PC-3 (cell line): Measurements from ENCODE around the gene SGSH. TPM values are rescaled to one million over a fixed set of nuclear protein-coding genes. Genes with fewer than 3 reads are reported as not detected.

Source experiments
- ATAC-seq: fragments of 200-7000 bp; cut with Tn5 transposase; 2 replicates; pipeline ENCODE4 v1.9.1; 2020; ENCODE audit warnings: mild to moderate bottlenecking, moderate library complexity
- BruUV-seq: library from RNA; stranded (reverse); fragments of 400-500 nt; replicated peaks from 2 replicates; lab custom pipeline; 2021; lab: Mats Ljungman, UMichigan
- CTCF ChIA-PET: fragments of 300-600 bp; sonication (Branson Sonifier 250); formaldehyde crosslinking; loops from one replicate; lab custom pipeline; 2022; ENCODE audit warnings: antibody characterized with exemption; lab: Charles Lee
- POLR2A ChIA-PET: fragments of 300-600 bp; sonication (Branson Sonifier 250); formaldehyde crosslinking; loops from one replicate; lab custom pipeline; 2022; ENCODE audit warnings: antibody characterized with exemption; ENCODE audit not compliant: unreplicated experiment; lab: Charles Lee
- DNase-seq: peaks from one replicate; pipeline ENCODE4 v3.0.0-alpha.2; 2015
- H2AFZ ChIP-seq: fragments of 300-600 bp; sonication (generic); 2 replicates; pipeline ENCODE4 v1.6.0; 2016; ENCODE audit warnings: antibody characterized with exemption, low read length
- H3F3A ChIP-seq: fragments of 300-600 bp; sonication (generic); one replicate; pipeline ENCODE4 v1.6.0; 2017; ENCODE audit warnings: antibody characterized with exemption, low read length, control low read depth, mild to moderate bottlenecking; ENCODE audit not compliant: unreplicated experiment
- H3K27ac ChIP-seq: fragments of 300-600 bp; sonication (generic); 2 replicates; pipeline ENCODE4 v1.5.1; 2016; ENCODE audit warnings: mild to moderate bottlenecking, low read length
- H3K27me3 ChIP-seq: fragments of 300-600 bp; sonication (generic); 2 replicates; pipeline ENCODE4 v1.6.1; 2016; ENCODE audit warnings: low read length, mixed read lengths
- H3K36me3 ChIP-seq: fragments of 300-600 bp; sonication (generic); 2 replicates; pipeline ENCODE4 v1.6.1; 2016; ENCODE audit warnings: low read depth, mixed run types, low read length, mixed read lengths
- H3K4me1 ChIP-seq: fragments of 300-600 bp; sonication (generic); 2 replicates; pipeline ENCODE4 v1.5.1; 2016; ENCODE audit warnings: low read length; ENCODE audit not compliant: insufficient read depth
- H3K4me2 ChIP-seq: fragments of 300-600 bp; sonication (generic); 2 replicates; pipeline ENCODE4 v1.6.0; 2016; ENCODE audit warnings: low read length
- H3K4me3 ChIP-seq: fragments of 300-600 bp; sonication (generic); 2 replicates; pipeline ENCODE4 v1.5.1; 2016; ENCODE audit warnings: mild to moderate bottlenecking, low read length, mixed read lengths
- H3K79me2 ChIP-seq: fragments of 300-600 bp; sonication (generic); 2 replicates; pipeline ENCODE4 v1.6.1; 2017; ENCODE audit warnings: low read length, mixed read lengths
- H3K9ac ChIP-seq: fragments of 300-600 bp; sonication (generic); 2 replicates; pipeline ENCODE4 v1.6.0; 2016; ENCODE audit warnings: mild to moderate bottlenecking, low read length
- H3K9me2 ChIP-seq: fragments of 300-600 bp; sonication (generic); replicated peaks from 2 replicates; pipeline ENCODE4 v1.6.1; 2016; ENCODE audit warnings: mixed run types, low read length, mixed read lengths
- H3K9me3 ChIP-seq: fragments of 300-600 bp; sonication (generic); 2 replicates; pipeline ENCODE4 v1.6.1; 2016; ENCODE audit warnings: low read length, mixed read lengths
- H4K20me1 ChIP-seq: fragments of 300-600 bp; sonication (generic); 2 replicates; pipeline ENCODE4 v1.6.1; 2016; ENCODE audit warnings: low read length, mixed read lengths
- EZH2 ChIP-seq: fragments of 300-600 bp; sonication (generic); IDR thresholded peaks from one replicate; pipeline ENCODE4 v1.6.1; 2017; ENCODE audit warnings: antibody characterized with exemption, mild to moderate bottlenecking, low read length; ENCODE audit not compliant: unreplicated experiment
- EZH2phosphoT487 ChIP-seq: fragments of 300-600 bp; sonication (generic); IDR thresholded peaks from 2 replicates; pipeline ENCODE4 v1.6.1; 2018; ENCODE audit warnings: mild to moderate bottlenecking, antibody characterized with exemption, low read length, borderline replicate concordance
- intact Hi-C: fragments of 100-400 bp; cut with micrococcal nuclease; formaldehyde crosslinking; loops from 2 replicates; pipeline ENCODE4 v1.9.0; 2023
- total RNA-seq: library from RNA; depleted of rRNA; stranded (reverse); fragments of >200 nt; gene quantifications from 2 replicates; pipeline ENCODE4 v1.2.3, GENCODE V29; 2014
- TF ChIP-seq, protein P1 (sequence below): fragments of 300-600 bp; sonication (generic); conservative IDR thresholded peaks from 2 replicates; pipeline ENCODE4 v1.5.1; 2017; ENCODE audit warnings: antibody characterized with exemption, low read depth, mild to moderate bottlenecking, low read length

The SGSH gene
- total RNA-seq, 1 experiment from 2014 or later, result 16.6 TPM

DNA sequence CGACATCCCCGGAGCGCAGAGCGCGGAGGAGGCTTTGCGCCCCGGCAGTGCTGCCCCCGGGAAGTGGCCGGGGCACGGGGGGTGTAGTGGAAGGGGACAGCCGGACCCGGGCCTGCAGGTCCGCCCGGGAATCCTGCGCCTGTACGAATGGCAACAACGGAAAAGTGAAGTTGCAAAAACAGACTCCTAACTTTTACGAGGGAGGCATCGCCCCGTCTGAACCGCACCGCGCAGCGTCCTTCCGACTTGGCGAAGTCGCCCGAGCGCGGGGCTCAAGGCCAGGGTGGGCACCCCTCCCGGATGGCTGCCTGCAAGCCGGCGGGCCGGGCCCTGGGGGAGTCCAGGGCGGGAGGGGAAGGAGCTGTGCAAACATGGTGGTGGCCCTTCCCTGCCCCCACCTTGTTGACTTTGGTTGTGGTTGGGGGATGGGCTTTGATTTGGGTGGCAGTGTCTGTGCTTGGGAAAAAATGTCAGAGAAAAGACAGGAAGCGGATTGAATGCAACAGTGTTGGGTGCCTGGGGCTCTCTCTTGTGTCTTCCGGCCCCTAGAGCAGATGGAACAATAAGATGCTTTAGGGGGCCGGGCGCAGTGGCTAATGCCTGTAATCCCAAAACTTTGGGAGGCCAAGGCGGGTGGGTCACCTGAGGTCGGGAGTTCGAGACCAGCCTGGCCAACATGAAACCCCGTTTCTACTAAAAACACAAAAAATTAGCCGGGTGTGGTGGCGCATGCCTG lies 41.2 kb upstream of the SGSH start:
- H3K4me2 ChIP-seq, result peak overlapping the region; percentile 100
- peaks cover 4% of the 10 kb centered on the region for H3F3A ChIP-seq
- CTCF ChIA-PET, result interaction anchor here (0.6 kb wide), 1 partner anchor 160 kb away, joined by 3 read pairs; the partner anchor contains the start of gene GAA
- POLR2A ChIA-PET, result no interaction called here
- no peak for TF ChIP-seq EZH2
- peak overlapping the region; percentile 89 for H3K4me3 ChIP-seq
- DNase-seq (peak; percentile 81), ATAC-seq (peak; percentile 42)
- peaks cover 26% of the 10 kb centered on the region for H3K79me2 ChIP-seq
- H3K9ac ChIP-seq, result peak overlapping the region; percentile 100
- peaks cover 25% of the 10 kb centered on the region for H3K4me1 ChIP-seq
- peak overlapping the region; percentile 96 for H3K27ac ChIP-seq
- H3K27me3 ChIP-seq, result no peaks in the 10 kb centered on the region
- H3K36me3 ChIP-seq, result peaks cover 7% of the 10 kb centered on the region; the same call in 1 of the 2 replicates
- H2AFZ ChIP-seq, result peak overlapping the region; percentile 79
- no peaks in the 10 kb centered on the region for H3K9me3 ChIP-seq
- TSS peak; percentile 52 for BruUV-seq
- H3K9me2 ChIP-seq, result no peaks in the 10 kb centered on the region
- intact Hi-C loops, result no loop called here
- H4K20me1 ChIP-seq, result no peaks in the 10 kb centered on the region

DNA sequence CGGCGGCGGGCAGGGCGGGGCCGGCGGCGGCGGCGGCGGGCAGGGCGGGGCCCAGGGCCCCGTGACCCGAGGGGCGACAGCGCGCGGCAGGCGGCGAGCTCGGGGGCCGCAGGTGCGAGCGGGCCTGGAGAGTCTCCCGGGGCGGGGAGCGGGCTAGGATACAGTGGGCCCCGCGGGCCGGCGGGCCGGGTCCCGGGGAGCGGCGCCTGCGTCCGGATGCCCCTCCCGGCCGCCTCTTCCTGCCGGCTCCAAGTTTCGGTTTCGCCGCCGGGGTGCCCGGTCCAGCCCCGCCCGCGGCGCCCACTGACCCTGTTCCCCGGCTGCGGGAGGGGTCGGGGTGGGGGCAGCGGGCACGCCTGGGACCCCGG lies 40.6 kb upstream of the SGSH start, which contains the start of gene RNF213:
TSS of gene RNF213 (plus strand) at position 62 of the 368 bp plus-strand sequence. CDS start 2,830 bp downstream, outside the sequence.
- no peaks in the 10 kb centered on the region for H3K9me3 ChIP-seq
- H3K27ac ChIP-seq, result peak within 1 kb of the TSS; percentile 96
- 0 out of 2 replicates have a peak, but pooled peaks cover 5% of the 10 kb centered on the region for H3K36me3 ChIP-seq
- H3K79me2 ChIP-seq, result peaks cover 26% of the 10 kb centered on the region
- H4K20me1 ChIP-seq, result no peaks in the 10 kb centered on the region
- H3K9ac ChIP-seq, result peak within 1 kb of the TSS; percentile 100
- H3F3A ChIP-seq, result peaks cover 4% of the 10 kb centered on the region
- DNase-seq, result peak; percentile 39
- peak within 1 kb of the TSS; percentile 89 for H3K4me3 ChIP-seq
- TF ChIP-seq, protein P1, sequence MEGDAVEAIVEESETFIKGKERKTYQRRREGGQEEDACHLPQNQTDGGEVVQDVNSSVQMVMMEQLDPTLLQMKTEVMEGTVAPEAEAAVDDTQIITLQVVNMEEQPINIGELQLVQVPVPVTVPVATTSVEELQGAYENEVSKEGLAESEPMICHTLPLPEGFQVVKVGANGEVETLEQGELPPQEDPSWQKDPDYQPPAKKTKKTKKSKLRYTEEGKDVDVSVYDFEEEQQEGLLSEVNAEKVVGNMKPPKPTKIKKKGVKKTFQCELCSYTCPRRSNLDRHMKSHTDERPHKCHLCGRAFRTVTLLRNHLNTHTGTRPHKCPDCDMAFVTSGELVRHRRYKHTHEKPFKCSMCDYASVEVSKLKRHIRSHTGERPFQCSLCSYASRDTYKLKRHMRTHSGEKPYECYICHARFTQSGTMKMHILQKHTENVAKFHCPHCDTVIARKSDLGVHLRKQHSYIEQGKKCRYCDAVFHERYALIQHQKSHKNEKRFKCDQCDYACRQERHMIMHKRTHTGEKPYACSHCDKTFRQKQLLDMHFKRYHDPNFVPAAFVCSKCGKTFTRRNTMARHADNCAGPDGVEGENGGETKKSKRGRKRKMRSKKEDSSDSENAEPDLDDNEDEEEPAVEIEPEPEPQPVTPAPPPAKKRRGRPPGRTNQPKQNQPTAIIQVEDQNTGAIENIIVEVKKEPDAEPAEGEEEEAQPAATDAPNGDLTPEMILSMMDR, result no peak
- TF ChIP-seq EZH2, result no peak
- no peak for TF ChIP-seq EZH2phosphoT487
- peak within 1 kb of the TSS; percentile 100 for H3K4me2 ChIP-seq
- ChIA-PET CTCF (interaction anchor here (0.6 kb wide), 1 partner anchor 159 kb away, joined by 3 read pairs; the partner anchor contains the start of gene GAA), POLR2A (no interaction called here)
- ATAC-seq, result peak; percentile 39
- no peaks in the 10 kb centered on the region for H3K27me3 ChIP-seq
- intact Hi-C loops, result no loop called here
- peaks cover 25% of the 10 kb centered on the region for H3K4me1 ChIP-seq
- BruUV-seq, result no TSS peak
- H2AFZ ChIP-seq, result peak within 1 kb of the TSS; percentile 79
- no peaks in the 10 kb centered on the region for H3K9me2 ChIP-seq

DNA sequence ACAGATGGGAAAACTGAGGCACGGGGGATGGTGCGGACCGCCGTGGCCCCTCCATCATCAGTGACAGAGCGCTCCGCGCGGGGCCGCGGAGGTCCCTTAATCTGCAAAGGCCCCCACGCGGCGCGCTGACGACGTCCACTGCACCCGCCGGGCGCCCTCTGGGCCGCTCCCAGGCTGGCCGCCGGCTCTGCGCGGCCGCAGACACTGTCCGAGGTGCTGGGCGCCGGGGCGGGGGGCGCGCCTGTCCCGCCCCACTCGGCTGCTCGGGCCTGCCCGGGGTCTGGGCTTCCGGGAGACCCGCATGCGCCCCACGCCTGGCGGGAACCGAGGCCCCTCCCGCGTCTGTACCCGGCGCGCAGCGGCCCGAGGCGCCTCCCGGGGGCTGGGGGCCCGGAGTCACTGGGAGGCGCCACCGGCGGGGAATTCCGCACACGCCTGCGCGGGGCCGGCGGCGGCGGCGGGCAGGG lies 40.0 kb upstream of the SGSH start:
- peak; percentile 70 for ATAC-seq
- H3K9me2 ChIP-seq, result no peaks in the 10 kb centered on the region
- H2AFZ ChIP-seq, result peak overlapping the region; percentile 44
- H3K9me3 ChIP-seq, result no peaks in the 10 kb centered on the region
- intact Hi-C loops, result no loop called here
- H3K27me3 ChIP-seq, result no peaks in the 10 kb centered on the region
- peak overlapping the region; percentile 75 for H3K9ac ChIP-seq
- H3K79me2 ChIP-seq, result peaks cover 26% of the 10 kb centered on the region
- H4K20me1 ChIP-seq, result no peaks in the 10 kb centered on the region
- no peaks in the 10 kb centered on the region for H3K36me3 ChIP-seq
- H3K27ac ChIP-seq, result peak overlapping the region; percentile 70
- peak overlapping the region; percentile 61 for H3K4me3 ChIP-seq
- H3K4me1 ChIP-seq, result peaks cover 29% of the 10 kb centered on the region
- POLR2A ChIA-PET, result no interaction called here
- peak; percentile 73 for DNase-seq
- CTCF ChIA-PET, result no interaction called here
- H3K4me2 ChIP-seq, result peak overlapping the region; percentile 75
- BruUV-seq, result no TSS peak
- peaks cover 6% of the 10 kb centered on the region for H3F3A ChIP-seq
- TF ChIP-seq, protein P1, result no peak
- no peak for TF ChIP-seq EZH2phosphoT487
- TF ChIP-seq EZH2, result no peak
